Kidney tubule cell (primary cell): ENCODE measurements around the gene SLC44A5.
"Not testable (repeated sequence)": the region's sequence is repeated elsewhere in the genome, so short reads cannot be mapped to it uniquely, and the experiment has no call there.

ENCODE experiments used
- DNase-seq: peaks from one replicate; pipeline ENCODE4 v3.0.0-alpha.2; 2018; ENCODE audit warnings: low spot score

SLC44A5 gene

DNA sequence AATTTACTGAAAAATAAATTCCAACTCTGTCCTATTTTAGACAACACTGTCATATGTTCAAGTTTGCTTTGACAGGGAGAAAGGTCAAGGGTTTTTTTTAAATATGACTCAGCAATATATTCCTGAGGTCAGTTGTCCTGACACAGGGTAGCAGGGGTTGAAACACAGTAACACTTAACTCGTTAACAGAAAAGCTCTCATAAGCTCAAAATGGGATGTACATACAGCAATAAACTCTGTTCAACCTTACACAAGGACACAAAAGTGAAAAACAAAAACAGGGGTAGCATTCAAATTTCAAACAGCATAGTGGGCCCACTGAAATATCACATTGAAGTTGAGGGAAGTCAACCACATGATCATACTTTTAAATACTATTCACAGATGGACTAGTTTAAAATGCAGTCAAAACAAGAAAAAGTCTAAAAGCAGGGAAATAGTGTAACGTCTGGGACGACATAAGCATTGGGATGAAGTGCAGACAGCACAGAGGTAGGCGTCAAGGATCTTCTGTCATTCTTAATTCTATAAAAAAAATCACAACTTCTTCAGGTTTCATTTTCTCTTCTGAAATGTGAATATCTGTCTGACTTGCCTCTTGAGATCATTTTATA, 89.9 kb downstream of the SLC44A5 start:
- DNase-seq, result no peak

GRCh38 chr1:75519651-75520427, 91.1 kb downstream of the SLC44A5 start:
- no peak for DNase-seq

GRCh38 chr1:75518686-75519085, 92.2 kb downstream of the SLC44A5 start:
- no peak for DNase-seq

- no peak for DNase-seq
These were observed 96.6 kb downstream of the SLC44A5 start for GRCh38 chr1:75514270-75514669.

GRCh38 chr1:75506976-75507375, 103.9 kb downstream of the SLC44A5 start:
- no peak for DNase-seq

DNA sequence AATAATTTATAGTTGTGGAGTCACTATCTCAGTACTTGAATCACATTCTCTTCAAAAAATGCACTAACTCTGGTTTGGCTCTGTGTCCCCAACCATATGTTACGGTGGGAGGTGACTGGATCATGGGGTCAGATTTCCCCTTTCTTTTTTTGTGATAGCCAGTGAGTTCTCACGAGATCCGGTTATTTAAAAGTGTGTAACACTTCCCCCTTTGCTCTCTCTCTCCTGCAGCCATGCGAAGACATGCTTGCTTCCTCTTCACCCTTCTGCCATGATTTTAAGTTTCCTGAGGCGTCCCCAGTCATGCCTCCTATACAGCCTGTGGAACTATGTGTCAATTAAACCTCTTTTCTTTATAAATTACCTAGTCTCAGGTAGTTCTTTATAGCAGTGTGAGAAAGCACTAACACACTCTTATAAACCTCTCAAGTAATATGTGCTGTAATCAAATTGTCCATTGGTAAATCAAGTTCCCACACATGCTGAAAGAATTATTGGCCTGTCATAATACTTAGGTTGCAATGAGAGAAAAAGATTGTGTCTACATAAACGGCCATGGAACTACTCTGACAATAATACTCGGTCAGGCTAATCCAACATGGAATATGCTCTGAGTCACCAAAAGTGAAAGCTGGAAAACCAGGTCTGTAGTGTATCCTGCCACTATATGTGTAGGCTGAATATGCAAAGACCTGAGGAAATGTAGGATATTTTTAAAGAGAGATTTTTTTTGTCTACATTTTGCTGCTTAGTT, 107.5 kb downstream of the SLC44A5 start:
- DNase-seq, result peak; percentile 22

- DNase-seq, result peak; percentile 58
These were observed 108.1 kb downstream of the SLC44A5 start for GRCh38 chr1:75502776-75503175.

DNA sequence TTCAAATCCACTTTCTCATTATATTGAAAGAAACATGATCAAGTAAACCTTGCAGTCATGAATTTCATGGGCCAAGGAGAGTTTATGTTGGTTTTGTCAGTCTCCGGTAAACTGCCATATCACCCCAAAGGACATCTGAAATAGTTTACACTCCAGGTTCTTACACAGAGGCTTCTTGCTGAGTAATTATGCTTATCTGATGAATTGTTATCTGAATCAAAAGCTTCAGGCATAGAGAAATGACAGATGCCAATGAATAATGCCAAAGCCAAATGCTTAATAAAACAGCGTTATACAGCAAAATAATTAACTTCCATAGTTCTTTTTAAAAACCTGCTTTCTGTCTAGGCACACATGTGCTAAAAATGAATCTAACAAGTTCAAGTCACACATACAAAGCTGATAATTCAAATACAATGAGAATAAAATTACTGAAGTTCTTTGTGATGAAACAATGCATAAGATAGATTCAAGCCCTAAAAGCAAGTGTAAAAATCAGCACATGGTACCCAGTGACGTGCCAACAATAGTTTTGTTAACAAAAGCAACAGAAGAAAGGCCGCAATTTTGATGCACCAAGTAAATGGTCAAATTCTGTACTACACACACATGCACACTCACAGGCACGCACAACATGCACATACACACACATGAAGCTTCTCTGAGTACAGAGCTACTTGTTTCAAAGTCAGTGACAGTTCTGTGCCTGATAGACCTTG, 109.2 kb downstream of the SLC44A5 start:
- DNase-seq, result no peak

GRCh38 chr1:75492011-75492410, 118.9 kb downstream of the SLC44A5 start:
- no peak for DNase-seq

- DNase-seq, result no peak
These were observed 123.5 kb downstream of the SLC44A5 start for GRCh38 chr1:75487399-75487798.

DNA sequence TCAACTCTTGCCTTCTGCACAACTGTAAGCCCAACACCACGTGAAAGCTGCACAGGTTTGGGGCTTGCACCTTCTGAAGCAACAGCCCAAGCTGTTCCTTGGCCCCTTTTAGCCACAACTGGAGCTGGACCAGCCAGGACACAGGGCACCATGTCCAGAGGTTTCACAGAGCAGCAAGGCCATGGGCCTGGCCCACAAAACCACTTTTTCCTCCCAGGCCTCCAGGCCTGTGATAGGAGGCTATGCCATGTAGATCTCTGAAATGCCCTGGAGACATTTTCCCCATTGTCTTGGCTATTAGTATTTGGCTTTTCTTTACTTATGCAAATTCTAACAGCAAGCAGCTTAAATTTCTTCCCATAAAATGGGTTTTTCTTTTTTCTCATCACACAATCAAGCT, 126.1 kb downstream of the SLC44A5 start:
- DNase-seq, result no peak

DNA sequence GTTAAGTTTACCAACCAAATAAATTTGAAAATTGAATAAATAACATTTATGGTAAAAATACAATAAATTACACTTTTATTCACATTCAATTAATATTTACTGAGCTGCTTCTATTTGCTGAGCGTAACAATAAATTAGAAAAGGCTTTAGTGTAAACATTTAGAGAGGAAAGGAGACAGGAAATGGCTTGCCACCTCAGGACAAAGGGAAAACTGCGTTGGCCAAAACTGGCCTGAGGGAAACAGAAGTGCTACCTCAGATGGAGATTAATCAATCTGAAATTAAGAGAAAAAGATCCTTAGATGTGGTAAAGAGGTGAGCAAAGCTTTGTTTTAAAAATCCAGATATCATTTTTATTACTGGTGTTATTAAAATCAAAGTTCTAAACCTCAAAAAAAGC, 128.0 kb downstream of the SLC44A5 start:
- no peak for DNase-seq

DNA sequence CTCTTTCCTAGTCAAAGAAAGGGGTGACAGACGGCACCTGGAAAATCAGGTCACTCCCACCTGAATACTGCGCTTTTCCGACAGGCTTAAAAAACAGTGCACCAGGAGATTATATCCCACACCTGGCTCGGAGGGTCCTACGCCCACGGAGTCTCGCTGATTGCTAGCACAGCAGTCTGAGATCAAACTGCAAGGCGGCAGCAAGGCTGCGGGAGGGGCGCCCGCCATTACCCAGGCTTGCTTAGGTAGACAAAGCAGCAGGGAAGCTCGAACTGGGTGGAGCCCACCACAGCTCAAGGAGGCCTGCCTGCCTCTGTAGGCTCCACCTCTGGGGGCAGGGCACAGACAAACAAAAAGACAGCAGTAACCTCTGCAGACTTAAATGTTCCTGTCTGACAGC, 134.4 kb downstream of the SLC44A5 start:
- DNase-seq, result not testable (repeated sequence)

DNA sequence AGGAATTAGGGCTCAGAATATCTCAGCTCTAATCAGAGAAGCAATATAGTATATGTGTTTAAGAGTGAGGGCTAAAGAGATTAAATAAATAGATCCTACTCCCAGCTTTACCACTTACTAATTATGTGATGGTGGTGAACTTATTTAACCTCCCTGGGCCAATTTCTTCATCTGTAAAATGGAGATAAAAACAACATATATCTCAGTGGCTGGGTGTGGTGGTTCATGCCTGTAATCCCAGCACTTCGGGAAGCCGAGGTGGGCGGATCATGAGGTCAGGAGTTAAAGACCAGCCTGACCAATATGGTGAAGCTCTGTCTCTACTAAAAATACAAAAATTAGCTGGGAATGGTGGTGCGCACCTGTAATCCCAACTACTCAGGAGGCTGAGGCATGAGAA, 135.2 kb downstream of the SLC44A5 start:
- DNase-seq, result no peak

DNA sequence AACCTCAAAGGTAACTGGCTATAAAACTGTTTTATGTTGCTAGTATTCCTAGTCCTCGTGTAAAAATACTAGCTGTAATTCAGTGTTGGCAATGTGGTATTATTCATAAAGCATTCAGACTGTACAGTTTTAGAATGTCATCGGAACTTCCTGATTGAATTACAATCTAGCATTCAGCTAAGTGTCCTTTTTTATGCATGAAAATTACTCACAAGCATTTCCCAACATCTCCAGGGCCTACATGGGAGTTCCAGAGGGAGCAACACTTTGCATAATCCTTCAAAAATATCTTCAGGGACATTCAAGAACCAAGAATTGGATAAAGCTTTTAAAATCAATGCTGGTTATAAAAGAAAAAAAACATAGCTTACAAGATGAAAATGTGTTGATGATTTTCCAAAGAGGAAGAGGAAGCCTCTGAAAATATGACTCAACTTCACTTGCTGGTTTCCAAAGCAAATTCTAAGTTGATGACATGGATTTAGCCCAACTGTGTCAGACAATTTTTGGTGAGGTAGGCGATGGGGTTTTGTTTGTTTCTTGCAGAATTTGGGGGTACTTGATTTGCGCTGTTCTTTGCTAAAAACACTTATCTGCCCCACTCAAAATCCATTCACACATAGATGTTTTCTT, 137.8 kb downstream of the SLC44A5 start:
- DNase-seq, result peak; percentile 40

GRCh38 chr1:75472089-75472970, 138.6 kb downstream of the SLC44A5 start:
- peak; percentile 2 for DNase-seq

GRCh38 chr1:75471252-75471651, 139.7 kb downstream of the SLC44A5 start:
- peak; percentile 2 for DNase-seq

- DNase-seq, result peak; percentile 34
These were observed 140.5 kb downstream of the SLC44A5 start for GRCh38 chr1:75470448-75470847.

DNA sequence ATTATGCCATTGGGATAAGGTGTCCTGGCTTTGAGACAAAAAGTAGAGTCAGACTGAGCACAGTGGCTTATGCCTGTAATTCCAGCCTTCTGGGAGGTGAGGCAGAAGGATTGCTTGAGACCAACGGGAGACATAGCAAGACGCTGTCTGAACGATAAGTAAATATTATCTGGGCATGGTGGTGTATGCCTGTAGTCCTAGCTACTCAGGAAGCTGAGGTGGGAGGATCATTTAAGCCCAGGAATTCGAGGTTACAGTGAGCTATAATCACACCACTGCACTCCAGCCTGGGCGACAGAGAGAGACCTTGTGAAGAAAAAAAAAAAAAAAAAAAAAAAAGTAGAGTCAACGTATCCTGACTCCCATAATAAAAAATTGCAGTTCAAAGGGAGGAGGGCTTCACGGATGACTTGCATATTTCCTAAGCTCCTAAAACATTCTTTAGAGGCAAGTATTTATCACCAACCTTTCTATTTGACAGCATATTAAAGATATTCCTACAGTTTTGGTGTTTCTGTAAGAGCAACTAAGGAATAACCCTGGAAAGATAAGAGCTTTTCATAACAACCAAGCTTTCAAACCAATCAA, 141.2 kb downstream of the SLC44A5 start:
- no peak for DNase-seq

- no peak for DNase-seq
These were observed 149.0 kb downstream of the SLC44A5 start for GRCh38 chr1:75461808-75462325.
